ENCODE data around the gene C10orf120.

Gene C10orf120

GRCh38 chr10:122669842-122670241, 29.8 kb downstream of the C10orf120 start:
- H3K4me3 ChIP-seq (ENCODE audit: low read depth, low read length): no peak overlapping the region
- TF ChIP-seq CTCF (IDR thresholded peaks at IDR 0.05; ENCODE audit: low read depth, low read length): no peak
- in situ Hi-C loops (cut with HindIII; ENCODE audit: low sequenced_read_pairs): no loop called here
- no peak for DNase-seq (ENCODE audit: low read depth, low spot score)

DNA sequence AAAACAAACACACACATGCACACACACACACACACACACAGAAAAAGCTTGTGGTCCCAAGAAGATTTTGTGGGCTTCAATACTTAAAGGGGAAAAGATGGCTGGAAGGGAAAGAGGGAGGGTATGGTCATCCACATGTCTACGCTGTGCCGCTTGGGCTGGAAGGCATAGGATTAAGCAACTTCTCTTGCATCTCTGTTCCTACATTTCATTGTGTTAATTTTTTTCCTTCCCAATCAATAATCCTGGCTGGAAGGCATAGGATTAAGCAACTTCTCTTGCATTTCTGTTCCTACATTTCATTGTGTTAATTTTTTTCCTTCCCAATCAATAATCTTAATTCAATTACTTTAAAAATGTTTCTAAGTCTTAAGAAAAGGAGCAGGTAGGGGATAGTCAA, 30.6 kb downstream of the C10orf120 start:
- no peak for TF ChIP-seq CTCF (IDR thresholded peaks at IDR 0.05; ENCODE audit: low read depth, low read length)
- DNase-seq (ENCODE audit: low read depth, low spot score): no peak
- H3K4me3 ChIP-seq (ENCODE audit: low read depth, low read length): no peak overlapping the region
- in situ Hi-C loops (cut with HindIII; ENCODE audit: low sequenced_read_pairs): no loop called here

GRCh38 chr10:122665946-122666345, 33.7 kb downstream of the C10orf120 start:
- no peak for DNase-seq (ENCODE audit: low read depth, low spot score)
- H3K4me3 ChIP-seq (ENCODE audit: low read depth, low read length): no peak overlapping the region
- in situ Hi-C loops (cut with HindIII; ENCODE audit: low sequenced_read_pairs): no loop called here
- TF ChIP-seq CTCF (IDR thresholded peaks at IDR 0.05; ENCODE audit: low read depth, low read length): no peak

DNA sequence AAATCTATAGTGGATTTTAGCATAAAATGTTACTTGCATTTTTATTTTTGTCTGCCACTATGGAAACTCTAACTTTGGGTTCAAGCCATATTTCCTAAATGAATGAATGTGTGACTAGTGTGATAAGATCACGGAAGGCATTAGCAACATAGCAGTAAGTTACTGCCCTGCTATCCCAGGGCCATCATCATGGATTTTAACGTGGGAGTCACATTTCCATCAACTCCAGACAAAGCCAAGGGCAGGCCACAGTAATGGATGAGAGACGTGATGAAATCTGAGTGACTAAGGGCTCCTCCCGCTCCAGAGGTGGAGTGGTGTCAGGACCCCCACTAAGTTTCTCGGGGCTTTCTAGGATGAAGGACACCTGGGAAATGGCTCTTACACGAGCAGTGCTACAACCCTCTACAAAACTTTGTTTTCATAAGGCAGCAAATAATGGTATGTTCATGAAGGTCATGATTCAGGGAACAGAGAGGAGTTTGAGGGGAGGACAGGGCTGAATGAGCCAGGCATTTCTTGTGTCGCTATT, 34.3 kb downstream of the C10orf120 start:
- no peak for DNase-seq (ENCODE audit: low read depth, low spot score)
- in situ Hi-C loops (cut with HindIII; ENCODE audit: low sequenced_read_pairs): no loop called here
- no peak for TF ChIP-seq CTCF (IDR thresholded peaks at IDR 0.05; ENCODE audit: low read depth, low read length)
- no peak overlapping the region for H3K4me3 ChIP-seq (ENCODE audit: low read depth, low read length)

GRCh38 chr10:122664501-122664900, 35.1 kb downstream of the C10orf120 start:
- TF ChIP-seq CTCF (IDR thresholded peaks at IDR 0.05; ENCODE audit: low read depth, low read length): no peak
- in situ Hi-C loops (cut with HindIII; ENCODE audit: low sequenced_read_pairs): no loop called here
- H3K4me3 ChIP-seq (ENCODE audit: low read depth, low read length): no peak overlapping the region
- no peak for DNase-seq (ENCODE audit: low read depth, low spot score)

DNA sequence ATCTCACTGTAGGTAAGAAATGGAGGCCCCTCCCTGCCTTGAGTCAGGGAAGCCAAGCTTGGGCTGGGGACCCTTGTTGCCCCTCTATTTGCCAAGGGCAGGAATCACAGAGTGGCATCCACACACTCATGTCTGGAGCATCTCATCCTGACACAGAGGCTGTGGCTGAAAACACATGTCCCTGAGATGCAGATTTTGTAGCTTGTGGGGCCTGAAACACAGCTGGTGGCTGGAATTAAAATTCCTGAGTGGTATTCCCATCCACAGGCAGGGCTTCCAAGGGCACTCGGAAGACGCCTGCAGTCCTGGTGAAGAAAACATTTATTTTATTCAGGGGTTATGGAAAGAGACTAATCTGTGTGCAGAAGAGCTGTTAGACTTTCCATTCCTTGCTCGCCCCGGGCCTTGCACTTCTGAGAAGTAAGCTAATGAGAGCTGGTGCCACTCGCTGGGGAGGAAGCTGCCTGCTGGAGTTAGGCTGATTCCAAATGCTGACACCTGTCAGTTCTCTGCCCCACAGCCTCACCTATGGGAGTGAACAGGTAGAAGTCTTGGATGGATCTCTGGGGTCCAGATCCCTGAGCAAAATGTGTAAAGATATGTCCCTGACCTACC, 36.0 kb downstream of the C10orf120 start:
- no peak for DNase-seq (ENCODE audit: low read depth, low spot score)
- H3K4me3 ChIP-seq (ENCODE audit: low read depth, low read length): no peak overlapping the region
- TF ChIP-seq CTCF (IDR thresholded peaks at IDR 0.05; ENCODE audit: low read depth, low read length): no peak
- in situ Hi-C loops (cut with HindIII; ENCODE audit: low sequenced_read_pairs): no loop called here
